Right atrium auricular region (tissue), 2 donors: ENCODE results near the gene CPLX1. TPM values are rescaled to one million over a fixed set of nuclear protein-coding genes. Genes with fewer than 3 reads are reported as not detected.

ENCODE experiments used
- DNase-seq: peaks from one replicate; pipeline ENCODE4 v3.0.0-alpha.2; 2019; ENCODE audit warnings: low spot score
- H3K27ac ChIP-seq, 2 donors: fragments of 200-600 bp; sonication (generic); 1 replicate in 1 of 2; 2 replicates in 1 of 2; pipeline ENCODE4 v1.5.1; 2016 to 2019
- H3K27me3 ChIP-seq, 2 donors: fragments of 200-600 bp; sonication (generic); one replicate each; pipeline versions ENCODE4 v1.5.1 to v1.6.0; 2017 to 2019
- H3K36me3 ChIP-seq: fragments of 200-600 bp; sonication (generic); one replicate; pipeline ENCODE4 v1.5.1; 2016
- H3K4me1 ChIP-seq, 2 donors: fragments of 200-600 bp; sonication (generic); one replicate each; pipeline versions ENCODE4 v1.5.1 to v1.6.0; 2017 to 2019
- H3K4me3 ChIP-seq, 2 donors: fragments of 200-600 bp; sonication (generic); 1 replicate in 1 of 2; 2 replicates in 1 of 2; pipeline ENCODE4 v1.5.1; 2017 to 2019; ENCODE audit warnings: mild to moderate bottlenecking in 1 of 2, moderate library complexity in 1 of 2
- H3K9me3 ChIP-seq, 2 donors: fragments of 200-600 bp; sonication (generic); one replicate each; pipeline ENCODE4 v1.5.1; 2019
- CTCF ChIP-seq, 2 donors: fragments of 200-600 bp; sonication (generic); IDR thresholded peaks; one replicate each; pipeline ENCODE4 v1.5.1; 2019; ENCODE audit warnings: antibody characterized with exemption in 2 of 2
- total RNA-seq, 2 donors: library from RNA; depleted of rRNA; stranded (reverse); fragments of >200 nt; gene quantifications; one replicate each; pipeline ENCODE4 v1.1.0, GENCODE V29; 2016

Gene CPLX1
- total RNA-seq, 2 donors from 2014 or later = 0.98 to 2.3 TPM

GRCh38 chr4:823761-824460, 2.0 kb downstream of the CPLX1 start:
- no peaks in the 10 kb centered on the region for H3K36me3 ChIP-seq
- H3K27me3 ChIP-seq = peaks cover 12 to 20% of the 10 kb centered on the region in 2 donors
- H3K4me1 ChIP-seq = peaks cover 0 to 22% of the 10 kb centered on the region in 2 donors
- H3K27ac ChIP-seq = no peak overlapping the region
- no peak for TF ChIP-seq CTCF (IDR thresholded peaks at IDR 0.05)
- no peak for DNase-seq
- H3K4me3 ChIP-seq = no peak overlapping the region
- H3K9me3 ChIP-seq = no peaks in the 10 kb centered on the region

GRCh38 chr4:823176-823760, 2.7 kb downstream of the CPLX1 start:
- Histone ChIP-seq H3K27me3 (peaks cover 12 to 20% of the 10 kb centered on the region in 2 donors), H3K36me3 (no peaks in the 10 kb centered on the region), H3K4me3 (no peak overlapping the region), H3K9me3 (no peaks in the 10 kb centered on the region), H3K4me1 (peaks cover 0 to 22% of the 10 kb centered on the region in 2 donors), H3K27ac (no peak overlapping the region)
- no peak for DNase-seq
- no peak for TF ChIP-seq CTCF (IDR thresholded peaks at IDR 0.05)

- no peak overlapping the region for H3K27ac ChIP-seq
- peaks cover 0 to 22% of the 10 kb centered on the region in 2 donors for H3K4me1 ChIP-seq
- no peak overlapping the region for H3K4me3 ChIP-seq
- TF ChIP-seq CTCF (IDR thresholded peaks at IDR 0.05) = no peak
- no peaks in the 10 kb centered on the region for H3K36me3 ChIP-seq
- no peaks in the 10 kb centered on the region for H3K9me3 ChIP-seq
- DNase-seq = no peak
- H3K27me3 ChIP-seq = peaks cover 12 to 20% of the 10 kb centered on the region in 2 donors
These were observed 3.4 kb downstream of the CPLX1 start for GRCh38 chr4:822361-823175.

- no peak for TF ChIP-seq CTCF (IDR thresholded peaks at IDR 0.05)
- H3K9me3 ChIP-seq = no peaks in the 10 kb centered on the region
- no peak for DNase-seq
- H3K4me1 ChIP-seq = peaks cover 0 to 16% of the 10 kb centered on the region in 2 donors
- no peak overlapping the region for H3K4me3 ChIP-seq
- no peak overlapping the region for H3K27ac ChIP-seq
- H3K36me3 ChIP-seq = no peaks in the 10 kb centered on the region
- H3K27me3 ChIP-seq = peaks cover 5 to 13% of the 10 kb centered on the region in 2 donors
These were observed 4.3 kb downstream of the CPLX1 start for GRCh38 chr4:821631-822030.

GRCh38 chr4:821181-821591, 4.7 kb downstream of the CPLX1 start:
- H3K27me3 ChIP-seq = peaks cover 5 to 10% of the 10 kb centered on the region in 2 donors

More at GRCh38 chr4:821181-821591, 4.7 kb downstream of the CPLX1 start:
- H3K4me3 ChIP-seq = no peak overlapping the region
- no peak overlapping the region for H3K27ac ChIP-seq
- H3K9me3 ChIP-seq = no peaks in the 10 kb centered on the region
- no peak for DNase-seq
- no peak for TF ChIP-seq CTCF (IDR thresholded peaks at IDR 0.05)
- H3K36me3 ChIP-seq = no peaks in the 10 kb centered on the region
- H3K4me1 ChIP-seq = peaks cover 0 to 13% of the 10 kb centered on the region in 2 donors
